B cell (primary cell): ENCODE measurements around the gene NTMT1.

Experiments
- EZH2 ChIP-seq: IDR thresholded peaks from 2 replicates; pipeline ENCODE4 v1.6.1; 2012; ENCODE audit warnings: borderline replicate concordance, low read depth, mild to moderate bottlenecking, moderate library complexity, low read length; ENCODE audit not compliant: insufficient read depth, poor library complexity, severe bottlenecking
- TF ChIP-seq, protein P1 (sequence below): fragments of 200-600 bp; IDR thresholded peaks from one replicate; pipeline ENCODE4 v1.8.0; 2022; ENCODE audit warnings: antibody characterized with exemption, mild to moderate bottlenecking

GRCh38 chr9:129586685-129587084 lies 39.3 kb upstream of the NTMT1 start:
- TF ChIP-seq, protein P1, sequence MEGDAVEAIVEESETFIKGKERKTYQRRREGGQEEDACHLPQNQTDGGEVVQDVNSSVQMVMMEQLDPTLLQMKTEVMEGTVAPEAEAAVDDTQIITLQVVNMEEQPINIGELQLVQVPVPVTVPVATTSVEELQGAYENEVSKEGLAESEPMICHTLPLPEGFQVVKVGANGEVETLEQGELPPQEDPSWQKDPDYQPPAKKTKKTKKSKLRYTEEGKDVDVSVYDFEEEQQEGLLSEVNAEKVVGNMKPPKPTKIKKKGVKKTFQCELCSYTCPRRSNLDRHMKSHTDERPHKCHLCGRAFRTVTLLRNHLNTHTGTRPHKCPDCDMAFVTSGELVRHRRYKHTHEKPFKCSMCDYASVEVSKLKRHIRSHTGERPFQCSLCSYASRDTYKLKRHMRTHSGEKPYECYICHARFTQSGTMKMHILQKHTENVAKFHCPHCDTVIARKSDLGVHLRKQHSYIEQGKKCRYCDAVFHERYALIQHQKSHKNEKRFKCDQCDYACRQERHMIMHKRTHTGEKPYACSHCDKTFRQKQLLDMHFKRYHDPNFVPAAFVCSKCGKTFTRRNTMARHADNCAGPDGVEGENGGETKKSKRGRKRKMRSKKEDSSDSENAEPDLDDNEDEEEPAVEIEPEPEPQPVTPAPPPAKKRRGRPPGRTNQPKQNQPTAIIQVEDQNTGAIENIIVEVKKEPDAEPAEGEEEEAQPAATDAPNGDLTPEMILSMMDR = no peak
- no peak for TF ChIP-seq EZH2
